Stimulated activated CD8-positive, alpha-beta memory T cell treated with anti-CD3 and anti-CD28 coated beads, Interleukin-7, amount 100 ng/mL, for 4 hours (primary cell): Measurements from ENCODE around the gene SURF6.
"Not testable (repeated sequence)": the region's sequence is repeated elsewhere in the genome, so short reads cannot be mapped to it uniquely, and the experiment has no call there.

Source experiments
- DNase-seq, 2 donors: peaks; one replicate each; pipeline ENCODE4 v3.0.0-alpha.2; 2020; ENCODE audit warnings: low read depth in 2 of 2

Gene SURF6

GRCh38 chr9:133335924-133336811 lies at the start of gene SURF6:
Gene SURF6 (minus strand): TSS chr9:133336188. CDS start chr9:133336132, 56 bp downstream.
- peak; percentile 83 to 93 for DNase-seq

GRCh38 chr9:133385452-133385851 lies 49.5 kb upstream of the SURF6 start:
- no peak for DNase-seq

- DNase-seq, result no peak
Observed at GRCh38 chr9:133384736-133385321, 48.8 kb upstream of the SURF6 start.

GRCh38 chr9:133383438-133383837 lies 47.5 kb upstream of the SURF6 start:
- DNase-seq, result no peak

- no peak for DNase-seq
Observed at GRCh38 chr9:133382507-133383141, 46.6 kb upstream of the SURF6 start.

- no peak for DNase-seq
Observed at GRCh38 chr9:133380734-133381133, 44.7 kb upstream of the SURF6 start.

GRCh38 chr9:133379153-133380086 lies 43.4 kb upstream of the SURF6 start:
- no peak for DNase-seq

- no peak for DNase-seq
Observed at GRCh38 chr9:133378408-133378962, 42.5 kb upstream of the SURF6 start.

GRCh38 chr9:133377721-133378216 lies 41.8 kb upstream of the SURF6 start:
- no peak for DNase-seq

GRCh38 chr9:133377280-133377679 lies 41.3 kb upstream of the SURF6 start:
- not testable (repeated sequence) for DNase-seq

GRCh38 chr9:133375724-133376654 lies 40.0 kb upstream of the SURF6 start, which contains the start of the genes STKLD1 and SURF4:
Gene STKLD1 (plus strand): TSS chr9:133376366. CDS start chr9:133376474, 108 bp downstream.
Gene SURF4 (minus strand): TSS chr9:133376060. CDS start chr9:133375969, 91 bp downstream.
- DNase-seq, result peak; percentile 83 to 92

GRCh38 chr9:133375116-133375723 lies 39.2 kb upstream of the SURF6 start:
- DNase-seq, result no peak

GRCh38 chr9:133374612-133375115 lies 38.7 kb upstream of the SURF6 start:
- DNase-seq, result no peak

- DNase-seq, result no peak
Observed at GRCh38 chr9:133372144-133372543, 36.2 kb upstream of the SURF6 start.

- DNase-seq, result peak; percentile 56 to 65
Observed at GRCh38 chr9:133371261-133371711, 35.3 kb upstream of the SURF6 start.

GRCh38 chr9:133370685-133371084 lies 34.7 kb upstream of the SURF6 start:
- DNase-seq, result no peak

- no peak for DNase-seq
Observed at GRCh38 chr9:133369933-133370332, 33.9 kb upstream of the SURF6 start.

GRCh38 chr9:133369422-133369821 lies 33.4 kb upstream of the SURF6 start:
- DNase-seq, result no peak
